ENCODE results near the gene ARL4C. TPM values are rescaled to one million over a fixed set of nuclear protein-coding genes. Genes with fewer than 3 reads are reported as not detected.

Gene ARL4C
- total RNA-seq, 1 donor, result 144 TPM

GRCh38 chr2:234450431-234451124, 46.3 kb downstream of the ARL4C start:
- Histone ChIP-seq H3K27me3 (ENCODE audit: insufficient read depth, low read length) (no peaks in the 10 kb centered on the region), H3K4me3 (ENCODE audit: low read length) (no peak overlapping the region), H3K4me1 (ENCODE audit: insufficient read depth, low read length) (peaks cover 55% of the 10 kb centered on the region), H3K9me3 (ENCODE audit: low read depth, low read length) (no peaks in the 10 kb centered on the region)

DNA sequence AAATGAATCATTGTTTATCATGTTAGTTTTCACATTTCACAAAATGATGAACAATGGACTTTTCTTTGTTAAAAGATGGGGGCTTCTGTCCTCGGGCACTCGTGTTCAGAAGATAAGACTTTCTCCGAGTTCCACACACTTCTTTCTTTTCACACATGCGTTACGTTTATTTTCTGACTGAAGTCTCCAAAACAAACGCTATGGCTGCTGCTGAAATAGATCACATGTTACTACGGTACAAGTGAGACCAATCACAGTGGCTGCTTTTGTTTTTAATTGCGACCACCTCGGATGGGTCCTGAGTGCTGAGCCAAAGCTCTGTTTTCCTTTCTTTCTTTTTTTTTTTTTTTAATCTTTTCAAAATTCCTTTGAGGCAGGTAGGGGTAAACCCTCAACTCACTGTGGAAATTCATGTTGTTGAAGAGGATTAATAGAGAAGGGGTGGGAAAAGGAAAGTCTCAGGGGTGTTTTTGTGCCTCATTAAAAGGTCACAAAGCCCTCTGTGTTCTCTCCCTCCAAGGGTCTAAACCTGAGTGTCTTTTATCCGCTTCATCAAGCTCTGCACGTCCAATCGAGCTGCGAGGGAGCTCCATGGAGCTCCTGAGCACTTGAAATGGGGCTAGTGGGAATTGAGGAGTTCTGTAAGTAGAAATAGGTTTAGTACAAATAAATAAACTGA, 48.2 kb downstream of the ARL4C start:
- Histone ChIP-seq H3K27me3 (ENCODE audit: insufficient read depth, low read length) (no peaks in the 10 kb centered on the region), H3K4me1 (ENCODE audit: insufficient read depth, low read length) (peaks cover 67% of the 10 kb centered on the region), H3K4me3 (ENCODE audit: low read length) (no peak overlapping the region)

GRCh38 chr2:234447963-234448362, 48.9 kb downstream of the ARL4C start:
- Histone ChIP-seq H3K9me3 (ENCODE audit: low read depth, low read length) (no peaks in the 10 kb centered on the region), H3K4me1 (ENCODE audit: insufficient read depth, low read length) (peaks cover 68% of the 10 kb centered on the region), H3K27me3 (ENCODE audit: insufficient read depth, low read length) (no peaks in the 10 kb centered on the region), H3K4me3 (ENCODE audit: low read length) (no peak overlapping the region)

More for the DNA sequence above, 48.2 kb downstream of the ARL4C start:
- H3K9me3 ChIP-seq (ENCODE audit: low read depth, low read length), result no peaks in the 10 kb centered on the region

- Histone ChIP-seq H3K4me3 (ENCODE audit: low read length) (no peak overlapping the region), H3K4me1 (ENCODE audit: insufficient read depth, low read length) (peaks cover 68% of the 10 kb centered on the region), H3K9me3 (ENCODE audit: low read depth, low read length) (no peaks in the 10 kb centered on the region), H3K27me3 (ENCODE audit: insufficient read depth, low read length) (no peaks in the 10 kb centered on the region)
Observed at GRCh38 chr2:234447189-234447588, 49.7 kb downstream of the ARL4C start.

DNA sequence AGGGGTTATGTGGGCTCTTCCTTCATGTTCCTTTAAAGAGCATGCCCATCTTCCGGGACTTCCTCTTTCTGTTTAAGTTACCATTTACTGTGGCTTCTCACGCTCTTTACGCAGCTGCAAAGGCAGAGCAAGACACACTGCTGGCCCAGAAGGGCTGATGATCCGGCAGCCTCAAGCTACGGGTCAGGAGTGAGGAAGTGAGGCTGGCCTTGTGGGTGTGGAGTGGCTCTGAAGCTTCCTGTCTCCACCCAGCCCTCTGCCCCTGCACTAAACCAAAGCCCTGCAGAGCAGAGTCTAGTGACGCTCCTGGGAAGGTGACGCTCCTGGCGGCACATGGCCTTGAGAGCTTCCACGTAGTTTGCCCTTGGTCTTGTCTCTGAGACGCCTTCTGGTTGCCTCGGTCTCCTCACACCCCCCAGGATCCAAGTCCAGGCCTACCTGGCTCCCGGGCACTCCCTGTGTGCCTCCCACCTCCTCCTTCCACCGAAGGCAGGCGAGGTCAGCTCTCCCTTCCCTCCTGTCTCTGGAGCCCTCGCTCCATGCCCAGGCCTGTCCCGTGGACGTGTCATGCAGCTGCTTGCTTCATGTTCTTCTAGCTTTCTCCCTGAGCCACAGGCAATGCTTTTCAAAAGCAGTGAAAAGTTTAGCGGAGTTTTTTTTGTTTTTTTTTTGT, 50.3 kb downstream of the ARL4C start:
- Histone ChIP-seq H3K4me1 (ENCODE audit: insufficient read depth, low read length) (peaks cover 66% of the 10 kb centered on the region), H3K4me3 (ENCODE audit: low read length) (no peak overlapping the region), H3K27me3 (ENCODE audit: insufficient read depth, low read length) (no peaks in the 10 kb centered on the region), H3K9me3 (ENCODE audit: low read depth, low read length) (no peaks in the 10 kb centered on the region)

DNA sequence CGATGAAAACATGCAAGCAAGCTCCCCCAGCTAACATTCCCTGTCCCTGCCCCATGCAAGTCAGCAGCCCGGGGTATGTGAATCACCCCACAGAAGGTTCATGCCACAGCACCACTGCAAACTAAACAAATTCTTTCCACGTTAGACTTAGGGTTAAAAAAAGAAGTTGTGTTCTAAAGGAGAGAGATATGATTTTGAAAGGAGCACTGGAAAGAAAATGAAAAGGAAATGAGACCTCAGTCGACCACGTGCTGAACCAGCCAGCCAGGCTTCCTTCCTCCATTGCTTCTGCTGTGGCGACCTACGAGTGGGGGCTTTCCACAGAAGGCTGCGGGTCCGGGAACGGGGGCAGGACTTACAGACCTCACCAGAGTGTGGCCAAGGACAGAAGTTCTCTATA, 52.0 kb downstream of the ARL4C start:
- peaks cover 56% of the 10 kb centered on the region for H3K4me1 ChIP-seq (ENCODE audit: insufficient read depth, low read length)
- no peaks in the 10 kb centered on the region for H3K27me3 ChIP-seq (ENCODE audit: insufficient read depth, low read length)
- H3K9me3 ChIP-seq (ENCODE audit: low read depth, low read length), result no peaks in the 10 kb centered on the region
- H3K4me3 ChIP-seq (ENCODE audit: low read length), result no peak overlapping the region

GRCh38 chr2:234444242-234444730, 52.6 kb downstream of the ARL4C start:
- Histone ChIP-seq H3K4me3 (ENCODE audit: low read length) (no peak overlapping the region), H3K27me3 (ENCODE audit: insufficient read depth, low read length) (no peaks in the 10 kb centered on the region), H3K9me3 (ENCODE audit: low read depth, low read length) (no peaks in the 10 kb centered on the region), H3K4me1 (ENCODE audit: insufficient read depth, low read length) (peaks cover 59% of the 10 kb centered on the region)
